GM21447 (cell line): ENCODE data around the gene TFCP2L1.

Source experiments
- ATAC-seq: cut with Tn5 transposase; IDR thresholded peaks from one replicate; pipeline ENCODE4 v1.9.1; 2021; ENCODE audit not compliant: unreplicated experiment

Gene TFCP2L1

GRCh38 chr2:121179467-121179866 lies 105.5 kb downstream of the TFCP2L1 start:
- ATAC-seq = no peak

- no peak for ATAC-seq
Observed at GRCh38 chr2:121178730-121179129, 106.3 kb downstream of the TFCP2L1 start.

GRCh38 chr2:121177896-121178295 lies 107.1 kb downstream of the TFCP2L1 start:
- ATAC-seq = no peak

- ATAC-seq = no peak
Observed at GRCh38 chr2:121175326-121175725, 109.7 kb downstream of the TFCP2L1 start.

GRCh38 chr2:121173806-121174205 lies 111.2 kb downstream of the TFCP2L1 start:
- no peak for ATAC-seq

- ATAC-seq = no peak
Observed at GRCh38 chr2:121173112-121173511, 111.9 kb downstream of the TFCP2L1 start.

- no peak for ATAC-seq
Observed at GRCh38 chr2:121172456-121172855, 112.5 kb downstream of the TFCP2L1 start.

- ATAC-seq = no peak
Observed at GRCh38 chr2:121171625-121172119, 113.3 kb downstream of the TFCP2L1 start.

GRCh38 chr2:121170577-121170976 lies 114.4 kb downstream of the TFCP2L1 start:
- ATAC-seq = no peak

GRCh38 chr2:121167411-121167810 lies 117.6 kb downstream of the TFCP2L1 start:
- no peak for ATAC-seq
